Fibroblast of lung (primary cell): ENCODE data around the gene FNTB. TPM values are rescaled to one million over a fixed set of nuclear protein-coding genes. Genes with fewer than 3 reads are reported as not detected.
"Not testable (repeated sequence)": the region's sequence is repeated elsewhere in the genome, so short reads cannot be mapped to it uniquely, and the experiment has no call there.

Experiments used
- DNase-seq, 2 donors: peaks; one replicate each; pipeline versions ENCODE4 v3.0.0 to v3.0.0-alpha.2; 2010; ENCODE audit warnings: low read depth in 2 of 2
- H2AFZ ChIP-seq: 2 replicates; pipeline ENCODE4 v1.5.1; 2012; ENCODE audit warnings: low read length, control low read depth, inconsistent platforms
- H3K27ac ChIP-seq: 2 replicates; pipeline ENCODE4 v1.5.1; 2011; ENCODE audit warnings: low read length, control low read depth; ENCODE audit not compliant: insufficient read depth
- H3K27me3 ChIP-seq: 2 replicates; pipeline ENCODE4 v1.5.1; 2011; ENCODE audit warnings: mild to moderate bottlenecking, low read length; ENCODE audit not compliant: control insufficient read depth, insufficient read depth
- H3K36me3 ChIP-seq: 2 replicates; pipeline ENCODE4 v1.5.1; 2011; ENCODE audit warnings: low read length; ENCODE audit not compliant: control insufficient read depth, insufficient read depth
- H3K4me1 ChIP-seq: 2 replicates; pipeline ENCODE4 v1.5.1; 2011; ENCODE audit warnings: low read length; ENCODE audit not compliant: control insufficient read depth, insufficient read depth; ENCODE audit errors: extremely low read depth
- H3K4me2 ChIP-seq: 2 replicates; pipeline ENCODE4 v1.5.1; 2011; ENCODE audit warnings: low read length, control low read depth; ENCODE audit not compliant: insufficient read depth; ENCODE audit errors: extremely low read depth
- H3K4me3 ChIP-seq, 4 experiments: fragments of 200-600 bp in 1 of 4; sonication (generic) in 1 of 4; replicated peaks in 1 of 4; 2 replicates each; pipeline ENCODE4 v1.5.1; 2011 to 2016; ENCODE audit warnings: low read length in 4 of 4, low read depth in 3 of 4, mild to moderate bottlenecking in 3 of 4, control low read depth in 2 of 4, inconsistent platforms in 1 of 4, mixed read lengths in 1 of 4; ENCODE audit not compliant: insufficient read depth in 1 of 4; ENCODE audit errors: control extremely low read depth in 1 of 4
- H3K79me2 ChIP-seq: 2 replicates; pipeline ENCODE4 v1.5.1; 2012; ENCODE audit warnings: mild to moderate bottlenecking, low read length, inconsistent platforms; ENCODE audit not compliant: control insufficient read depth, insufficient read depth
- H3K9ac ChIP-seq: 2 replicates; pipeline ENCODE4 v1.5.1; 2011; ENCODE audit warnings: mild to moderate bottlenecking, low read length, control low read depth; ENCODE audit not compliant: insufficient read depth
- H3K9me3 ChIP-seq: 2 replicates; pipeline ENCODE4 v1.5.1; 2012; ENCODE audit warnings: low read depth, low read length; ENCODE audit not compliant: control insufficient read depth, insufficient read depth
- H4K20me1 ChIP-seq: 2 replicates; pipeline ENCODE4 v1.5.1; 2011; ENCODE audit warnings: low read length; ENCODE audit not compliant: control insufficient read depth, insufficient read depth; ENCODE audit errors: extremely low read depth
- EZH2 ChIP-seq: IDR thresholded peaks from 2 replicates; pipeline ENCODE4 v1.5.1; 2012; ENCODE audit warnings: low read length, control low read depth, mild to moderate bottlenecking; ENCODE audit errors: missing control alignments
- polyA plus RNA-seq, 2 donors: library from polyadenylated mRNA; depleted of rRNA in 1 of 2; stranded (reverse) in 1 of 2; unstranded in 1 of 2; fragments of >200 nt; gene quantifications; 2 replicates each; pipeline ENCODE4 v1.2.1, GENCODE V29; 2011 to 2012; ENCODE audit warnings: missing spikeins in 1 of 2
- total RNA-seq: library from RNA; depleted of rRNA; stranded (reverse); fragments of >200 nt; gene quantifications from 2 replicates; pipeline ENCODE4 v1.2.1, GENCODE V29; 2014
- TF ChIP-seq, protein P1 (sequence below), 2 donors: IDR thresholded peaks in 1 of 2; conservative IDR thresholded peaks in 1 of 2; 1 replicate in 1 of 2; 2 replicates in 1 of 2; pipeline ENCODE4 v1.5.1; 2011 to 2012; ENCODE audit warnings: low read length in 2 of 2, control low read depth in 1 of 2, inconsistent platforms in 1 of 2, low read depth in 1 of 2, mild to moderate bottlenecking in 1 of 2

FNTB gene
- total and polyA plus RNA-seq, 2 donors (not counting 1 experiment from before 2014, with no cell fraction given): 8.8 to 13.2 TPM

DNA sequence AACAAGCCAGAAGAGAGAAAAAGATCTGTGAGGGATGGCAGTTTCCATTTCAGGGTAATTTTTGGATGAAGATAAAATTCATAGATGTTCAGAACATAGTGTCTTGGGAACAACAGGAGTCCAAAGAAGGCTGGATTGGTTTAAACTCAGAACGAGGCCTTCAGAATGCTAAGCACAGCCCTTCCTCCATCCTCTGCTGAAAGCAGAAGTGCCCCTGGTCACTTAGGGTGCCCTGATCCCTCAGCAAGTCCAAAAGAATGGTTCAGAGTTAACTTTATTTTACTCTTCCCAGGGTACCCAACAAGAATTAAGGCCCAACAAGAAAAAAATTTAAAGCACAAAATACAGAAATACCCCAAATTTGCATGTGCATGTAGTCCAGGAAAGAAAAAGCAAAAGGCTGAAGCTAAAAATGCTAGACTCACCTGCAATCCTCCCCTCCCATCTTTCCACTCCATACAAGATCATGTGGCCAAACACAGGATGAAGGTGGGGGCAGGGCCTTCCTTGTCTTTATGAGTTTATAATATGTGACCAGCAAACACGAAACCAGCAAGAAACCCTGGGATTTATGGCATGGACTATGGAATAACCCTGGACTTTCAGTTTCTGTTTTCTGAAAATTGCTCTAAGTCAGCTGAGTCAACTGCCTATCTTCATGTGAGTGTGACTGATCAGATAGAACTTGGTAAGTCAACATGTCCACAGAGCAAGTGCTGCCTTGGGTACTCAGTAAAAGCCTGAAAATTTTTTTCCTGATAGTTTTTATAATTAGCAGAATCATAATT is 94.5 kb downstream of the FNTB start:
- no peak overlapping the region for H2AFZ ChIP-seq
- no peak overlapping the region for H3K4me2 ChIP-seq

DNA sequence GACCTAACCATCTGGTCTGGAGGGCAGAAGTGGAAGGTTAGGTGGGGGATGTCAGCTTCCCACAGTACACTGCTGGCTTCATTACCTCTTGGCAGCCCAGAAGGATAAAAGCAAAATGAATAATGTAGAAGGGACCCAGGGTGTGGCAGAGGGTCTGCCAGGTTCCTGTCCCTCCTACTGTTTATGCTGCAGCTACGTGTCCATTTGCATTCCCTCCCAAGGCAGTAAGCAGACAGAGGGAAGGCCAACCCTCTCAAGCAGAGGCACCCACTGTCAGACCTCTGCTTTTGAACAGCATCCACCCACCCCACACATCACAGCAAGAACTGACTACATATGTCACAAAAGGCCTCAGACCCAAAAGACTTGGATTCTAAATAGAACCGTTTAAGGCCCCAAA is 96.2 kb downstream of the FNTB start:
- Histone ChIP-seq H4K20me1 (no peaks in the 10 kb centered on the region), H3K36me3 (peaks cover 9% of the 10 kb centered on the region), H3K4me3 (no peak overlapping the region), H3K79me2 (peaks cover 3% of the 10 kb centered on the region), H3K9me3 (no peaks in the 10 kb centered on the region), H3K4me2 (no peak overlapping the region), H3K27me3 (no peaks in the 10 kb centered on the region), H3K9ac (no peak overlapping the region), H2AFZ (no peak overlapping the region), H3K27ac (no peak overlapping the region), H3K4me1 (peaks cover 2% of the 10 kb centered on the region)
- TF ChIP-seq EZH2: no peak
- TF ChIP-seq, protein P1, sequence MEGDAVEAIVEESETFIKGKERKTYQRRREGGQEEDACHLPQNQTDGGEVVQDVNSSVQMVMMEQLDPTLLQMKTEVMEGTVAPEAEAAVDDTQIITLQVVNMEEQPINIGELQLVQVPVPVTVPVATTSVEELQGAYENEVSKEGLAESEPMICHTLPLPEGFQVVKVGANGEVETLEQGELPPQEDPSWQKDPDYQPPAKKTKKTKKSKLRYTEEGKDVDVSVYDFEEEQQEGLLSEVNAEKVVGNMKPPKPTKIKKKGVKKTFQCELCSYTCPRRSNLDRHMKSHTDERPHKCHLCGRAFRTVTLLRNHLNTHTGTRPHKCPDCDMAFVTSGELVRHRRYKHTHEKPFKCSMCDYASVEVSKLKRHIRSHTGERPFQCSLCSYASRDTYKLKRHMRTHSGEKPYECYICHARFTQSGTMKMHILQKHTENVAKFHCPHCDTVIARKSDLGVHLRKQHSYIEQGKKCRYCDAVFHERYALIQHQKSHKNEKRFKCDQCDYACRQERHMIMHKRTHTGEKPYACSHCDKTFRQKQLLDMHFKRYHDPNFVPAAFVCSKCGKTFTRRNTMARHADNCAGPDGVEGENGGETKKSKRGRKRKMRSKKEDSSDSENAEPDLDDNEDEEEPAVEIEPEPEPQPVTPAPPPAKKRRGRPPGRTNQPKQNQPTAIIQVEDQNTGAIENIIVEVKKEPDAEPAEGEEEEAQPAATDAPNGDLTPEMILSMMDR (conservative IDR thresholded peaks at IDR 0.05 in 1 of 2, IDR thresholded peaks at IDR 0.05 in 1 of 2; ENCODE audit: low read depth in 1 of 2, low read length in 2 of 2): no peak
- no peak for DNase-seq

More for the DNA sequence above, 94.5 kb downstream of the FNTB start:
- Histone ChIP-seq H3K27me3 (no peaks in the 10 kb centered on the region), H3K27ac (no peak overlapping the region), H3K79me2 (peaks cover 3% of the 10 kb centered on the region), H4K20me1 (no peaks in the 10 kb centered on the region), H3K4me1 (peaks cover 2% of the 10 kb centered on the region), H3K4me3 (no peak overlapping the region), H3K9ac (no peak overlapping the region), H3K36me3 (peaks cover 18% of the 10 kb centered on the region), H3K9me3 (no peaks in the 10 kb centered on the region)
- TF ChIP-seq EZH2: no peak
- TF ChIP-seq, protein P1 (conservative IDR thresholded peaks at IDR 0.05 in 1 of 2, IDR thresholded peaks at IDR 0.05 in 1 of 2; ENCODE audit: low read depth in 1 of 2, low read length in 2 of 2): no peak
- no peak for DNase-seq

DNA sequence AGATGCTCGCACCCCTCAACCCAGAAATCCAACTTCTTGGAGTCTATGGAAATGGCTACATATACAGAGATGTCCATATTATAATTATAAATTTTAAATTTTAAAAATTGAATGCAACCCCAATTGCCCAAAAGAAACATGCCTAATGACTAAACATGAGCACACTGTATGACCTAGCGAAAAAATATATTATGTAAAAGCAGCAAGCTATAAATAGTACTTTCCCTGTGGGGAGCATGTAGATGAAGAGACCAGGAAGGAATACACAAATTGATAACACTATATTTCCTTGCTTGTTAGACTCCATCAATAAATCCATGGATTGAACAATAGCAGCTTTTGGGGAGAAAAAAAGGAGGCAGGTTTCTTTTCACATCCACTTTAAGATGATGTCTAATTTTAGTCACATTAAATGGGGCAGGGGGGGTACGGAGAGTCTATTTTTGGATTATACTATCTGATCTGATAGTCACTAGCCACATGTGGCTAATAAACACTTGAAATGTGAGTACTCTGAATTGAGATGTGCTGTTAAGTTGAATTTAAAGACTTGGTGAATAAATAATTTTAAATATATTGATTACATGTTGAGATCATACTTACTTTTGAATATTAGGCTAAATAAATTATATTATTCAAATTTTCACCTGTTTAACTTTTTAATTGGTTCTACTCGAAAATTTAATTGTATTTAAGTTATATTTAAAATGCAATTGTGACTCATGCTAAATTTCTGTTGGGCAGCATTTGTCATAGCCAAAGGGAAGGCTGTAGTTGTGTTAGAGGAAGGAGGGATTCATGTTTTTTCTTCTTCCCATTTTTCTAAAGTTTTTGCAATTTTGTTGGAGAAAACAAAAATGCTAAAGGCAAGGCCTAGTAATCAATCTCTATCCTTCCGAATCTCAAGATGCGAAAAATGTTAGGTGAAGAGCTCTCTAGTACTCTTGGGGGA is 98.1 kb downstream of the FNTB start:
- Histone ChIP-seq H3K4me3 (no peak overlapping the region), H3K4me2 (no peak overlapping the region), H3K27me3 (no peaks in the 10 kb centered on the region), H3K36me3 (peaks cover 12% of the 10 kb centered on the region), H3K9ac (no peak overlapping the region), H3K79me2 (peaks cover 3% of the 10 kb centered on the region), H2AFZ (no peak overlapping the region), H3K27ac (no peak overlapping the region), H4K20me1 (no peaks in the 10 kb centered on the region), H3K9me3 (no peaks in the 10 kb centered on the region), H3K4me1 (peaks cover 2% of the 10 kb centered on the region)
- no peak for DNase-seq
- TF ChIP-seq, protein P1 (conservative IDR thresholded peaks at IDR 0.05 in 1 of 2, IDR thresholded peaks at IDR 0.05 in 1 of 2; ENCODE audit: low read depth in 1 of 2, low read length in 2 of 2): no peak
- no peak for TF ChIP-seq EZH2

DNA sequence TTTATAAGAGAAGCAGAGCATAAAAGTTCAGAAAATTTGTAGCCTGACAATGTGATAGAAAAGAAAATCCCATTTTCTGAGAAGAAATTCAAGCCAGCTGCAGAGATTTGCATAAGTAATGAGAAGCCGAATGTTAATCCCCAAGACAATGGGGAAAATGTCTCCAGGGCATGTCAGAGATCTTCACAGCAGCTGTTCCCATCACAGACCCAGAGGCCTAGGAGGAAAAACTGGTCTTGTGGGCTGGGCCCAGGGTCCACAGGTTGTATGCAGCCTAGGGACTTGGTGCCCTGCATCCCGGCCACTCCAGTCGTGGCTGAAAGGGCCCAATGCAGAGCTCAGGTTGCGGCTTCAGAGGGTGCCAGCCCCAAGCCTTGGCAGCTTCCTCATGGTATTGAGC is 100.0 kb downstream of the FNTB start:
- not testable (repeated sequence) for H3K79me2 ChIP-seq, H3K9ac ChIP-seq, H3K27ac ChIP-seq, H2AFZ ChIP-seq, H3K4me1 ChIP-seq, H3K4me3 ChIP-seq, H3K27me3 ChIP-seq, H4K20me1 ChIP-seq, H3K4me2 ChIP-seq, H3K9me3 ChIP-seq, DNase-seq, H3K36me3 ChIP-seq
